HepG2 (cell line): ENCODE results near the gene KANSL1.

Source experiments
- CCDC6 ChIP-seq: sonication (generic); formaldehyde crosslinking; IDR thresholded peaks from 2 replicates; pipeline ENCODE4 v1.8.1; 2022; ENCODE audit warnings: mild to moderate bottlenecking, missing genetic modification reagents, moderate library complexity
- ETS1 ChIP-seq: sonication (generic); formaldehyde crosslinking; IDR thresholded peaks from 2 replicates; pipeline ENCODE4 v1.4.0; 2020; ENCODE audit warnings: missing genetic modification reagents
- POLR2A ChIP-seq, 2 experiments: IDR thresholded peaks; 2 replicates each; pipeline ENCODE4 v1.6.1; 2011; ENCODE audit warnings: low read depth in 2 of 2, low read length in 2 of 2, mild to moderate bottlenecking in 1 of 2, moderate library complexity in 1 of 2; ENCODE audit not compliant: insufficient read depth in 1 of 2
- PRDM4 ChIP-seq: sonication (generic); formaldehyde crosslinking; IDR thresholded peaks from 2 replicates; pipeline ENCODE4 v1.9.0; 2021; ENCODE audit warnings: missing genetic modification reagents, borderline replicate concordance
- SNAPC5 ChIP-seq: sonication (generic); formaldehyde crosslinking; IDR thresholded peaks from 2 replicates; pipeline ENCODE4 v1.8.1; 2023; ENCODE audit warnings: mild to moderate bottlenecking, missing genetic modification reagents, borderline replicate concordance
- ZNF20 ChIP-seq: sonication (generic); formaldehyde crosslinking; IDR thresholded peaks from 2 replicates; pipeline ENCODE4 v1.4.0; 2020; ENCODE audit warnings: mild to moderate bottlenecking, moderate library complexity, missing genetic modification reagents
- ZNF205 ChIP-seq: IDR thresholded peaks from 2 replicates; pipeline ENCODE4 v1.6.1; 2018; ENCODE audit warnings: missing biosample characterization, missing genetic modification reagents
- ZZZ3 ChIP-seq: sonication (generic); formaldehyde crosslinking; IDR thresholded peaks from 2 replicates; pipeline ENCODE4 v1.4.0; 2020; ENCODE audit warnings: missing genetic modification reagents, mild to moderate bottlenecking, borderline replicate concordance

- no peak for TF ChIP-seq PRDM4 (CRISPR knock-in tag)
- TF ChIP-seq ZNF20 (CRISPR knock-in tag), result no peak
- TF ChIP-seq ETS1, result no peak
- no peak for TF ChIP-seq POLR2A (IDR thresholded peaks at IDR 0.05; ENCODE audit: insufficient read depth in 1 of 2, low read depth in 2 of 2, low read length in 2 of 2)
- no peak for TF ChIP-seq ZZZ3 (CRISPR knock-in tag)
- TF ChIP-seq CCDC6, result no peak
- TF ChIP-seq ZNF205 (CRISPR knock-in tag), result no peak
- TF ChIP-seq SNAPC5 (CRISPR knock-in tag), result no peak
Observed at GRCh38 chr17:46120537-46120936, 72.7 kb downstream of the KANSL1 start.
